DOHH2 (cell line): ENCODE results near the gene COPE.

Experiments
- EZH2phosphoT487 ChIP-seq: fragments of 200-600 bp; sonication (generic); IDR thresholded peaks from 2 replicates; pipeline ENCODE4 v1.6.1; 2017; ENCODE audit warnings: borderline replicate concordance, mild to moderate bottlenecking, antibody characterized with exemption, low read length, moderate library complexity, mixed read lengths
- TF ChIP-seq, protein P1 (sequence below): fragments of 200-600 bp; sonication (generic); IDR thresholded peaks from one replicate; pipeline ENCODE4 v1.5.1; 2014; ENCODE audit warnings: antibody characterized with exemption, mild to moderate bottlenecking, low read depth, low read length; ENCODE audit not compliant: poor library complexity, severe bottlenecking

DNA sequence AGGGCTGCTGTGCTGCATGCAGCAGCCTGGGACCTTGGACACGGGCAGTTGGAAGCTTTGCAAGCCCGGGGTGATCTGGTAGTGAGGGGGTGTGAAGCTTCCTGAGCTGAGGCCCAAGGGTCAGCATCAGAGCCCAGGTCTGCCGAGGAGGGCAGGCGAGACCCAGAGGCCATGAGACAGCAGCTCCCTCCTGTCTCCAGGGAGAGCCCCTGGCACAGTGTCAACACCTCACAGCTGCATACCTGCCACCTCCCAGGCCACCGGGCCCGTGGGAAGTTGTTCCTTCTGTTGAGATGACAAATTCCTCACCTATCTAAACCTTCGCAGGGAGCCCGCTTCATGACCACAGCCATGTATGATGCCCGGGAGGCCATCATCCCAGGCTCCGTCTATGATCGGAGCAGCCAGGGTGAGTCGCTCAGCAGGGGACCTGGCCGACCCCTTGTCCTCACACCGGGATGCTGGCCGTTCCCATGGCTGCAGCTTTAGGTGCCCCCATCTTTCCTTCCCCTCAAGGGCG, 55.3 kb downstream of the COPE start:
- TF ChIP-seq, protein P1, sequence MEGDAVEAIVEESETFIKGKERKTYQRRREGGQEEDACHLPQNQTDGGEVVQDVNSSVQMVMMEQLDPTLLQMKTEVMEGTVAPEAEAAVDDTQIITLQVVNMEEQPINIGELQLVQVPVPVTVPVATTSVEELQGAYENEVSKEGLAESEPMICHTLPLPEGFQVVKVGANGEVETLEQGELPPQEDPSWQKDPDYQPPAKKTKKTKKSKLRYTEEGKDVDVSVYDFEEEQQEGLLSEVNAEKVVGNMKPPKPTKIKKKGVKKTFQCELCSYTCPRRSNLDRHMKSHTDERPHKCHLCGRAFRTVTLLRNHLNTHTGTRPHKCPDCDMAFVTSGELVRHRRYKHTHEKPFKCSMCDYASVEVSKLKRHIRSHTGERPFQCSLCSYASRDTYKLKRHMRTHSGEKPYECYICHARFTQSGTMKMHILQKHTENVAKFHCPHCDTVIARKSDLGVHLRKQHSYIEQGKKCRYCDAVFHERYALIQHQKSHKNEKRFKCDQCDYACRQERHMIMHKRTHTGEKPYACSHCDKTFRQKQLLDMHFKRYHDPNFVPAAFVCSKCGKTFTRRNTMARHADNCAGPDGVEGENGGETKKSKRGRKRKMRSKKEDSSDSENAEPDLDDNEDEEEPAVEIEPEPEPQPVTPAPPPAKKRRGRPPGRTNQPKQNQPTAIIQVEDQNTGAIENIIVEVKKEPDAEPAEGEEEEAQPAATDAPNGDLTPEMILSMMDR = no peak
- TF ChIP-seq EZH2phosphoT487 = no peak
